PFSK-1 (cell line): ENCODE results near the gene MACROD1.

Source experiments
- TAF1 ChIP-seq: IDR thresholded peaks from 2 replicates; pipeline ENCODE4 v1.6.1; 2012; ENCODE audit warnings: low read length, control low read depth, borderline replicate concordance; ENCODE audit not compliant: insufficient read depth
- TF ChIP-seq, protein P1 (sequence below), 2 experiments: IDR thresholded peaks; 2 replicates each; pipeline versions ENCODE4 v1.6.1 to v1.8.0; 2011 to 2012; ENCODE audit warnings: low read depth in 2 of 2, low read length in 2 of 2, control low read depth in 1 of 2, inconsistent platforms in 1 of 2, mild to moderate bottlenecking in 1 of 2, moderate library complexity in 1 of 2; ENCODE audit not compliant: insufficient read depth in 1 of 2

DNA sequence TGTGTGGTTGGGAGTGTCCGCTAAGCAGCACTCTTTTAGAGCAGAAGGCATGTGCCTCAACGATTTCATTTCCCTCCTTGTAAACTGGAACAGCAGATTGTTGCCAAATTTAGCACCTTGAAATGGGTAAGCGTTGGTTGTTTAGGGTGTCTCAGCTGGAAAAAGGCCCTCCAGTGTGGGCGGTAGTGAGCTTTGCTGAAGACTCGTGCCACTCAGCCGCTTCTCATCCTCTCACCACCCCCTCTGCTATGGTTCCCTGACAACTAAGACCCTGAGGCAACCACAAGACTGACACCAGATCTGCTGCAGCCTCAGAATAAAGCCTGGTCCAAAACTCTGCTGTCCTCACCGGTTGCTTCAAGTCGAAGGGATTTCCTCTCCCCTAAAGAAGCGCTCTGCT, 30.7 kb upstream of the MACROD1 start:
- TF ChIP-seq, protein P1, sequence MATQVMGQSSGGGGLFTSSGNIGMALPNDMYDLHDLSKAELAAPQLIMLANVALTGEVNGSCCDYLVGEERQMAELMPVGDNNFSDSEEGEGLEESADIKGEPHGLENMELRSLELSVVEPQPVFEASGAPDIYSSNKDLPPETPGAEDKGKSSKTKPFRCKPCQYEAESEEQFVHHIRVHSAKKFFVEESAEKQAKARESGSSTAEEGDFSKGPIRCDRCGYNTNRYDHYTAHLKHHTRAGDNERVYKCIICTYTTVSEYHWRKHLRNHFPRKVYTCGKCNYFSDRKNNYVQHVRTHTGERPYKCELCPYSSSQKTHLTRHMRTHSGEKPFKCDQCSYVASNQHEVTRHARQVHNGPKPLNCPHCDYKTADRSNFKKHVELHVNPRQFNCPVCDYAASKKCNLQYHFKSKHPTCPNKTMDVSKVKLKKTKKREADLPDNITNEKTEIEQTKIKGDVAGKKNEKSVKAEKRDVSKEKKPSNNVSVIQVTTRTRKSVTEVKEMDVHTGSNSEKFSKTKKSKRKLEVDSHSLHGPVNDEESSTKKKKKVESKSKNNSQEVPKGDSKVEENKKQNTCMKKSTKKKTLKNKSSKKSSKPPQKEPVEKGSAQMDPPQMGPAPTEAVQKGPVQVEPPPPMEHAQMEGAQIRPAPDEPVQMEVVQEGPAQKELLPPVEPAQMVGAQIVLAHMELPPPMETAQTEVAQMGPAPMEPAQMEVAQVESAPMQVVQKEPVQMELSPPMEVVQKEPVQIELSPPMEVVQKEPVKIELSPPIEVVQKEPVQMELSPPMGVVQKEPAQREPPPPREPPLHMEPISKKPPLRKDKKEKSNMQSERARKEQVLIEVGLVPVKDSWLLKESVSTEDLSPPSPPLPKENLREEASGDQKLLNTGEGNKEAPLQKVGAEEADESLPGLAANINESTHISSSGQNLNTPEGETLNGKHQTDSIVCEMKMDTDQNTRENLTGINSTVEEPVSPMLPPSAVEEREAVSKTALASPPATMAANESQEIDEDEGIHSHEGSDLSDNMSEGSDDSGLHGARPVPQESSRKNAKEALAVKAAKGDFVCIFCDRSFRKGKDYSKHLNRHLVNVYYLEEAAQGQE (IDR thresholded peaks at IDR 0.05; ENCODE audit: insufficient read depth in 1 of 2, low read depth in 2 of 2, low read length in 2 of 2): no peak
- TF ChIP-seq TAF1: no peak
